Sciatic nerve (tissue), 2 donors: ENCODE data around the gene MGAT4C. TPM values are rescaled to one million over a fixed set of nuclear protein-coding genes. Genes with fewer than 3 reads are reported as not detected.
"Not testable (repeated sequence)": the region's sequence is repeated elsewhere in the genome, so short reads cannot be mapped to it uniquely, and the experiment has no call there.

ENCODE experiments used
- ATAC-seq: fragments of 200-7000 bp; cut with Tn5 transposase; one replicate; pipeline ENCODE4 v1.9.1; 2020; ENCODE audit warnings: mild to moderate bottlenecking, moderate library complexity
- DNase-seq: peaks from one replicate; pipeline ENCODE4 v3.0.0-alpha.2; 2020; ENCODE audit warnings: low spot score
- intact Hi-C: fragments of 100-400 bp; cut with DNase I; formaldehyde crosslinking; loops from one replicate; pipeline ENCODE4 v1.14.2; 2022
- total RNA-seq: library from RNA; stranded (reverse); fragmentation: NEBNext Ultra II Directional; extraction: Animal tissue kit (Norgen Biotek cat#: 25700); gene quantifications from one replicate; pipeline ENCODE4 v1.2.1, GENCODE V29; 2021
- donor health status: DM: no; HTN: no; CAD: no.
- donor health status: DM: no; HTN: no; CAD: no.

Gene MGAT4C
- total RNA-seq, 1 donor from 2014 or later: 0.71 TPM

- ATAC-seq (no peak), DNase-seq (no peak)
Measured at GRCh38 chr12:86145156-86145555, 111.0 kb downstream of the MGAT4C start.

GRCh38 chr12:86143162-86143561 is 113.0 kb downstream of the MGAT4C start:
- ATAC-seq (no peak), DNase-seq (no peak)
- intact Hi-C loops: no loop called here

More at GRCh38 chr12:86145156-86145555, 111.0 kb downstream of the MGAT4C start:
- intact Hi-C loops: no loop called here

- no peak for ATAC-seq
- intact Hi-C loops: no loop called here
- DNase-seq: no peak
Measured at GRCh38 chr12:86139671-86140070, 116.5 kb downstream of the MGAT4C start.

GRCh38 chr12:86138770-86139169 is 117.4 kb downstream of the MGAT4C start:
- DNase-seq (no peak), ATAC-seq (no peak)
- intact Hi-C loops: no loop called here

- intact Hi-C loops: no loop called here
- DNase-seq (no peak), ATAC-seq (no peak)
Measured at GRCh38 chr12:86137936-86138335, 118.3 kb downstream of the MGAT4C start.

- no peak for DNase-seq
- intact Hi-C loops: no loop called here
- ATAC-seq: no peak
Measured at GRCh38 chr12:86134561-86134960, 121.6 kb downstream of the MGAT4C start.

- intact Hi-C loops, ATAC-seq, DNase-seq: not testable (repeated sequence)
Measured at GRCh38 chr12:86126900-86127299, 129.3 kb downstream of the MGAT4C start.

- intact Hi-C loops: no loop called here
- no peak for DNase-seq
- no peak for ATAC-seq
Measured at GRCh38 chr12:86122846-86123468, 133.2 kb downstream of the MGAT4C start.

GRCh38 chr12:86118161-86118560 is 138.0 kb downstream of the MGAT4C start:
- intact Hi-C loops: no loop called here
- ATAC-seq (peak; percentile 45), DNase-seq (no peak)

GRCh38 chr12:86117711-86118110 is 138.5 kb downstream of the MGAT4C start:
- ATAC-seq: no peak

GRCh38 chr12:86104087-86104486 is 152.1 kb downstream of the MGAT4C start:
- intact Hi-C loops: no loop called here
- no peak for DNase-seq

More at GRCh38 chr12:86117711-86118110, 138.5 kb downstream of the MGAT4C start:
- intact Hi-C loops: no loop called here
- no peak for DNase-seq

GRCh38 chr12:86097161-86097560 is 159.0 kb downstream of the MGAT4C start:
- no peak for ATAC-seq
- intact Hi-C loops: no loop called here
- no peak for DNase-seq

More at GRCh38 chr12:86104087-86104486, 152.1 kb downstream of the MGAT4C start:
- ATAC-seq: no peak

GRCh38 chr12:86091681-86092080 is 164.5 kb downstream of the MGAT4C start:
- no peak for ATAC-seq
- intact Hi-C loops: no loop called here
- no peak for DNase-seq

GRCh38 chr12:86081843-86082242 is 174.3 kb downstream of the MGAT4C start:
- ATAC-seq (no peak), DNase-seq (no peak)
- intact Hi-C loops: no loop called here

GRCh38 chr12:86059052-86059451 is 197.1 kb downstream of the MGAT4C start:
- DNase-seq, intact Hi-C loops, ATAC-seq: not testable (repeated sequence)

GRCh38 chr12:86057092-86057845 is 198.9 kb downstream of the MGAT4C start:
- intact Hi-C loops: no loop called here
- ATAC-seq: no peak

GRCh38 chr12:86052921-86053320 is 203.3 kb downstream of the MGAT4C start:
- DNase-seq (no peak), ATAC-seq (no peak)
- intact Hi-C loops: no loop called here

More at GRCh38 chr12:86057092-86057845, 198.9 kb downstream of the MGAT4C start:
- no peak for DNase-seq

GRCh38 chr12:86050010-86050409 is 206.2 kb downstream of the MGAT4C start:
- DNase-seq (no peak), ATAC-seq (no peak)
- intact Hi-C loops: no loop called here

- ATAC-seq: no peak
- intact Hi-C loops: no loop called here
Measured at GRCh38 chr12:86044396-86044795, 211.8 kb downstream of the MGAT4C start.

GRCh38 chr12:86042062-86042461 is 214.1 kb downstream of the MGAT4C start:
- intact Hi-C loops: no loop called here
- no peak for ATAC-seq
- DNase-seq: no peak

More at GRCh38 chr12:86044396-86044795, 211.8 kb downstream of the MGAT4C start:
- DNase-seq: no peak
